Ovary (tissue), 3 donors: ENCODE results near the gene PTHLH.

Experiments used
- EP300 ChIP-seq: sonication (generic); formaldehyde crosslinking; IDR thresholded peaks from one replicate; pipeline ENCODE4 v1.6.1; 2017; ENCODE audit warnings: antibody characterized with exemption
- POLR2A ChIP-seq: fragments of 450-650 bp; IDR thresholded peaks from one replicate; pipeline ENCODE4 v1.6.1; 2017; ENCODE audit warnings: antibody characterized with exemption, mild to moderate bottlenecking, moderate library complexity
- TF ChIP-seq, protein P1 (sequence below), 3 donors: fragments of 450-650 bp in 2 of 3; fragments of 200-600 bp in 1 of 3; IDR thresholded peaks; one replicate each; pipeline versions ENCODE4 v1.5.1 to v1.8.0; 2016 to 2022; ENCODE audit warnings: antibody characterized with exemption in 3 of 3, mild to moderate bottlenecking in 1 of 3
- donor health status: DM: no; HTN: no; CAD: no.

- TF ChIP-seq, protein P1, sequence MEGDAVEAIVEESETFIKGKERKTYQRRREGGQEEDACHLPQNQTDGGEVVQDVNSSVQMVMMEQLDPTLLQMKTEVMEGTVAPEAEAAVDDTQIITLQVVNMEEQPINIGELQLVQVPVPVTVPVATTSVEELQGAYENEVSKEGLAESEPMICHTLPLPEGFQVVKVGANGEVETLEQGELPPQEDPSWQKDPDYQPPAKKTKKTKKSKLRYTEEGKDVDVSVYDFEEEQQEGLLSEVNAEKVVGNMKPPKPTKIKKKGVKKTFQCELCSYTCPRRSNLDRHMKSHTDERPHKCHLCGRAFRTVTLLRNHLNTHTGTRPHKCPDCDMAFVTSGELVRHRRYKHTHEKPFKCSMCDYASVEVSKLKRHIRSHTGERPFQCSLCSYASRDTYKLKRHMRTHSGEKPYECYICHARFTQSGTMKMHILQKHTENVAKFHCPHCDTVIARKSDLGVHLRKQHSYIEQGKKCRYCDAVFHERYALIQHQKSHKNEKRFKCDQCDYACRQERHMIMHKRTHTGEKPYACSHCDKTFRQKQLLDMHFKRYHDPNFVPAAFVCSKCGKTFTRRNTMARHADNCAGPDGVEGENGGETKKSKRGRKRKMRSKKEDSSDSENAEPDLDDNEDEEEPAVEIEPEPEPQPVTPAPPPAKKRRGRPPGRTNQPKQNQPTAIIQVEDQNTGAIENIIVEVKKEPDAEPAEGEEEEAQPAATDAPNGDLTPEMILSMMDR (IDR thresholded peaks at IDR 0.05) = no peak
- TF ChIP-seq POLR2A (no peak), EP300 (no peak)
These were observed 8.4 kb downstream of the PTHLH start for GRCh38 chr12:27964123-27964522.
